Ishikawa (cell line): Measurements from ENCODE around the gene NRAS.

Experiments
- CEBPB ChIP-seq: IDR thresholded peaks from 2 replicates; pipeline ENCODE4 v1.6.1; 2012
- CREB1 ChIP-seq: IDR thresholded peaks from 2 replicates; pipeline ENCODE4 v1.6.1; 2012; ENCODE audit warnings: low read depth
- EGR1 ChIP-seq: IDR thresholded peaks from 2 replicates; pipeline ENCODE4 v1.6.1; 2012
- EP300 ChIP-seq: IDR thresholded peaks from 2 replicates; pipeline ENCODE4 v1.6.1; 2012; ENCODE audit warnings: borderline replicate concordance
- FOXM1 ChIP-seq: IDR thresholded peaks from 2 replicates; pipeline ENCODE4 v1.6.1; 2012; ENCODE audit warnings: low read depth, borderline replicate concordance
- RAD21 ChIP-seq: IDR thresholded peaks from 2 replicates; pipeline ENCODE4 v1.6.1; 2012; ENCODE audit warnings: low read depth
- REST ChIP-seq: IDR thresholded peaks from 2 replicates; pipeline ENCODE4 v1.6.1; 2012; ENCODE audit warnings: low read depth, mild to moderate bottlenecking
- TAF1 ChIP-seq: IDR thresholded peaks from 2 replicates; pipeline ENCODE4 v1.6.1; 2012; ENCODE audit warnings: low read depth, mild to moderate bottlenecking
- TEAD4 ChIP-seq: IDR thresholded peaks from 2 replicates; pipeline ENCODE4 v1.6.1; 2012
- YY1 ChIP-seq: IDR thresholded peaks from 2 replicates; pipeline ENCODE4 v1.6.1; 2012; ENCODE audit warnings: low read depth
- TF ChIP-seq, protein P1 (sequence below): IDR thresholded peaks from 2 replicates; pipeline ENCODE4 v1.6.1; 2012

GRCh38 chr1:114753143-114753542 is 36.6 kb upstream of the NRAS start:
- TF ChIP-seq TEAD4: no peak
- TF ChIP-seq, protein P1, sequence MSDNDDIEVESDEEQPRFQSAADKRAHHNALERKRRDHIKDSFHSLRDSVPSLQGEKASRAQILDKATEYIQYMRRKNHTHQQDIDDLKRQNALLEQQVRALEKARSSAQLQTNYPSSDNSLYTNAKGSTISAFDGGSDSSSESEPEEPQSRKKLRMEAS: no peak
- no peak for TF ChIP-seq REST
- no peak for TF ChIP-seq YY1
- no peak for TF ChIP-seq FOXM1
- no peak for TF ChIP-seq CREB1
- no peak for TF ChIP-seq EP300
- no peak for TF ChIP-seq EGR1
- TF ChIP-seq TAF1: no peak
- TF ChIP-seq CEBPB: no peak
- no peak for TF ChIP-seq RAD21
